OCI-LY3 (cell line): ENCODE data around the gene SRPK2.

Experiments
- CTCF ChIP-seq: fragments of 200-600, 300-600 bp; sonication (generic); IDR thresholded peaks from 2 replicates; pipeline ENCODE4 v1.5.1; 2014; ENCODE audit warnings: antibody characterized with exemption, low read length, low read depth
- EZH2phosphoT487 ChIP-seq: fragments of 200-600 bp; shearing (Covaris generic); IDR thresholded peaks from 2 replicates; pipeline ENCODE4 v1.6.1; 2018; ENCODE audit warnings: antibody characterized with exemption, mixed run types, low read depth

- TF ChIP-seq EZH2phosphoT487: no peak
- no peak for TF ChIP-seq CTCF
Measured at GRCh38 chr7:105249216-105249615, 139.5 kb downstream of the SRPK2 start.
